SIG-M5 treated with dmso at 0.1 percent for 504 hours (cell line): ENCODE results near the gene ITPKB.

Experiments
- DNase-seq: peaks from one replicate; lab custom pipeline; 2025; ENCODE audit not compliant: unreplicated experiment; lab: John Stamatoyannopoulos, UW

The ITPKB gene

DNA sequence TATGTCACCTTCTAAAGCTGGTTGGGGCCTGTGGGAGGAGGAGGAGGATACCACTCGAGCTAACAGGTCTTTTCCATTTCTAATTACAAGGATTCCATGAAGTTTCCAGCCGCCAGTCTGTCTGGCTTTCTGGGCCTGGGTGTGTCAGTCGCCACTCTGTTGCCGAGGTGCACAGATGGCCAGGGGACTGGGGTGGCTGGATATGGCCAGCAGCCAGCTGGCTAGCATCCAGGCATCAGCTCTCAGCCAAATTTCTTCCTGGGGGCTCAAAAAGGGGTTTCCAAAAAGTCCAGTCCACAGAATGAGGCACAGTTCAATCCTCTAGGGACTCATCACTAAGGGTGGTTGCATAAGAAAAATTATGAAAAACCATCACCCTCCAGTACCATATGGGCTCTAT lies 32.4 kb downstream of the ITPKB start:
- DNase-seq = no peak

- DNase-seq = no peak
Measured at GRCh38 chr1:226704169-226704937, 34.7 kb downstream of the ITPKB start.

DNA sequence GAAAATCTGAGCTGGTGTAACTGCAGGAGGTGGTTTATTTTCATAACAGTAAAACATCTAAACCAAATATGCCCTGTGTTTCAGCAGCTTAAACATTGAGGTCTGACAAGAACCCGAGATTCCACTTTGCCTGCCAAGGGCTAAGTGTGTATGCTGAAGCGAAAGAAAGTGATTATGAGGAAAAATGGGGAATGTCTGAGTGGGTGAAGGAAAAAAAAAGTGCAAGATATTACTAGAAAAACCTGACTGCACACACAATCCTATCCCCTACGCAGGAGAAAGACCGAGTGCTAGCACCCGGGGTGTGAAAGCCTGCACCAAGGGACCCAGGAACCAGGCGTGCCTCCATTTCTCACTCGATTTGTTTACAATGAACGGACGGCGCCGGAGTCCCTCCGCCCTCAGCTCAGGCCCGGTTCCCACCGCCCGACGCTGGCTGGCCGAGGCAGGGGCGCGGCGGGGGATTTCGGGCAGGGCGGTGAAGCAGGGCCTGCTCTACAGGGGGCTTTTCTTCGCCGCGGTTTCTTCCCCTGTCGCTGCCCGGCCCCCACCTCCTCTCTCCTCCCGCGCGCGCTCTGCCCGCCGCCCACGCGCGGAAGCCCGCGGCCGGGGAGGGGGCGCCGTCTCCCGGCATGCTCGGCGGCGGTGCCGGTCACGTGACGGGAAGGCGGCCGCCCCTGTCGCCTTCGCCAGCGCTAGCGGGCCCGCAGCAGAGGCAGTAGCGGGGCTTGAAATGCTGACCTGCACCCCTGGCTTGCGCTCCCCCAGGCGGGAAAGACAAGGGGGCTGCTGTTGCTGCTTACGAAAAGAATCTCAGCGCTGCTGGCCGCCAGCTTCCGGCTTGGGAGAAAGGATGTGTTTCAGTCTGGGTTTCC lies 35.9 kb downstream of the ITPKB start:
- DNase-seq = peak; percentile 50

DNA sequence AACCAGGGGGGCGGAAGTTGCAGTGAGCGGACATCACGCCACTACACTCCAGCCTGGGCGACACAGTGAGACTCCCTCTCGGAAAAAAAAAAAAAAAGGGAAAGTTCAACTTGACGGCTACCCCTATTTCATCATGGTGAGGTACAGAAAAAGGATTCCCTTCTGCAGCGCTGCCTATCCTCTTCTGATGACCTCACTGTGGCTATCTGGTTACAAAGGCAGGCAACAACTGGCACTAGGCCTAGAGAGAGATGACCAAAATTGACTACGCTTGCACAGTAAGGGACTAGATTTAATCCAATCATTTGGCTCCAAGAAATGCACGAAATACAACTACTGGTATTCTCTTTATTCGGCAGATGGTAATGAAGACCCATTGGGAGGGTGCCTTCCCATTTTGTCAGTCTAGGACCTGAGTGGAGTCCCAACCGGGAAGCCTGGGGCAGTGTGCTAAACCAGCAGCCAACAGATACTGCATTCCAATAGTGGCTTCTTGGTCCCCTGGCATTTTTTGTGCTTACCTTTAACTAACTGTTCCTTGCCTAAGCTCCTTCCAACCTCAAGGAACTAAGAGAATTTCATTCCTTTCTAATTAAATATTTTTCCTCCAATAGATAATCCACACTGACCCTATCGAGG lies 36.6 kb downstream of the ITPKB start:
- DNase-seq = no peak

- DNase-seq = no peak
Measured at GRCh38 chr1:226700861-226701260, 38.2 kb downstream of the ITPKB start.

DNA sequence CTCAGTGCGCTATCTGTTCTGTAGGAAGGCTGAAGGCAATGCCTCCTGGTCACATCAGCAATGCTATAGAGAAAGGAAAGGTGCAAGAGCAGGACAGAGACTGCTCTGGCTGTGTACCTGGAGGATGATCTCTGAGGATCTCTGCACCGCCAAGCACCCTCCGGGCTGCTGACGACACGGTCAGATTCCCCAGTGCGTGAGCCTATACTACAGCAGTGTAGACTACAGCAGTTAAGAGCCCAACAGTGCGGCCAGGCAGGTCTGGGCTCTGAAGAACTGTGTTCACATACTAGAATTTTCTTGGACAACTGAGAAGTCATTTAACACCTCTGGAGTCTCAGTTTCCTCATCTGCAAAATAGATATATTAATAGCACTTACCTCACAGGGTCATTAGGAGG lies 39.9 kb downstream of the ITPKB start:
- no peak for DNase-seq

DNA sequence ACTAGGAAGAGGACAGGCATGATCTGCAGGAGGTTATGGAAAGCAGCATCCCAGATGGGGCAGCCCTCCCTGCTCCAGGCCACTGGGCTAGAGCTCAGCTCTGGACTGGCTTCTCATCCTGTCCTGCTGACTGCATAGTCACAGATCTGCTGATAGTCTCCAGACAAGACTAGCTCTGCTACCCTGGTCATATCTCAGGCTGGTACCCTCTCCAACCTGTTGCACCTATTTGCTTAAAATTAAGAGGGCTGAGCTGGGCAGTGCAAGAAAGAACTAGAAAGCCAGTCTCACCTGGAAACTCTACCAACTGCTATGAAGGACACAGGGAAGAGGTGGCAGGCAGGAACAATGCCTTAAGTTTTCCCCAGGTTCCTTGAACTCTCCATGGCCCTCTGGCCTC lies 40.4 kb downstream of the ITPKB start:
- DNase-seq = no peak

GRCh38 chr1:226697929-226698544 lies 41.0 kb downstream of the ITPKB start:
- no peak for DNase-seq

- no peak for DNase-seq
Measured at GRCh38 chr1:226697151-226697928, 41.7 kb downstream of the ITPKB start.

DNA sequence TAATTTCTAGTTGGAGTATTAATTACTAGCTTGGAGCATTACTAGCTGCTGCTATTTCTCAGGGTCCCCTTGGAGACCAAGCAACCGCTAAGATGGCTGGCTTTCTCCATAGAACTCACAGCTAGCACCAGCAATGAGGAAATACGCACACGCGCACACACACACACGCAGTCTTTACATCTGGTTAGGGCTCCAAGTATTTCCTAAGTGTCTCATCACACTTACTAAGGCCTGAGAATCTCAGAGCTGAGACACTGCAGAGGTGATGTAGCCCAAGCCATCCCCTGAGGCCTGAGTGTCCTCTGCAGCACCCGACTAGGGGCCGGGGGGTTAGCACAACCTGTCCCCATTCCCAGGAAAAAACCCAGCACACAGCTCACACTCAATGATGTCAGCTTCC lies 42.5 kb downstream of the ITPKB start:
- DNase-seq = no peak

DNA sequence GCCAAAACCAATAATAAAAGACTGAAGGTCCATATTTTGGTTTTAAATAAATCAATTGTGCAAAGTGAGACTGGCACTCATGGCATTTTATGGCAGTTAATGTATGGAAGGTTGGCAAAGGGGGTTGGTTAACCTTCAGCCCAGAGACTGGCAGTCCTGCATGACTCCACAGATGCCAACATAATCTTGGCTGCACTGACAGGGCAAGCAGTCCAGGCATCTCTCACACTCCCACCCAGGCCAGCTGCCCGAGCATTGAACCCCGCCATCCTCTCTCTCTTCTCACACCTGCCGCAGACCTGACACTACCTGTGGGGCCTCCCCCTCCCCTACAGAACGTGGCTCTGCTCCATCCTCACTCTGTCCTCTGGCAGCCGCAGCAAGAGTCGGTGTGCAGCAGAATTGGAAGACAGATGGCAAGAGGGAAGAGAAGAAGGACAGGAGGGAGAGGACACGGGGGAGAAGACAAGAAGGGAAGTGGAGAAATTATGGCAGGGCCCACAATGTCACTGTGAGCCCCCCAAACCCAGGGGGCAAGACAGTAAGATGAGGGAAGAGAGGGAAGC lies 43.7 kb downstream of the ITPKB start:
- no peak for DNase-seq

- no peak for DNase-seq
Measured at GRCh38 chr1:226692823-226693222, 46.3 kb downstream of the ITPKB start.

- no peak for DNase-seq
Measured at GRCh38 chr1:226692051-226692792, 46.9 kb downstream of the ITPKB start.

- no peak for DNase-seq
Measured at GRCh38 chr1:226691247-226691646, 47.8 kb downstream of the ITPKB start.

GRCh38 chr1:226690460-226690982 lies 48.6 kb downstream of the ITPKB start:
- no peak for DNase-seq

- DNase-seq = no peak
Measured at GRCh38 chr1:226688808-226689207, 50.3 kb downstream of the ITPKB start.

DNA sequence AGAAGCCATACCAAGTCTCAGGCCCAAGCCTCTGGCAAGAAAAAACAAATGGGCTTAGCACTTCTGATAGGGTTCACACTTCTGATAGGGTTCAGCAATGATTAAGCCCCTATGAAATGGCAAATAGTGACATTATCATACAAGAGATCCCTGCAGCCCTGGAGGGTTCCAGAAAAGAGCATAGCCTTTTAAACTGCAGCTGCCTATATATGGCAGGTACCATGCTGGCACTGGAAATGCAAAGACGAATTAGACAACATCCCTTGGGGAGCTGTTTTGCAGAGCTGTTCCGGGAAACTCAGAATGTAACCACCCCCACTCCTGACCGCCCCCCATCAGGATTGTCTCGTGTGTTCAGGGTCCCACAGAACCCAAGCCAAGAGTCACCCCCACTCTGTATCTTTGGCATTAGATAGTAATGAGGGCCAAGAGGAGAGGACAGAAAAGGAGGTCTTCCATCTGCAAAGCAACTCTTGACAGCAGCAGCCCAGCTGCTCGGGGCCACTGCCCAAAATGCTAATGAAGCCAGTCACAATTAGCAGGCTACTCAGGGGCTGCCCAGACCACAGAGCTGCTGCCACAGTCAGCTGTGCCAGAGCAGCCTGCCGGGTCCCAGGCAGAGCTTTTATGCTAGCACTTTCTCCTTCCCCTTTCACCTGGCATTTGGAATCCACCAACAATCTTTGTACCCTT lies 50.9 kb downstream of the ITPKB start:
- DNase-seq = no peak

DNA sequence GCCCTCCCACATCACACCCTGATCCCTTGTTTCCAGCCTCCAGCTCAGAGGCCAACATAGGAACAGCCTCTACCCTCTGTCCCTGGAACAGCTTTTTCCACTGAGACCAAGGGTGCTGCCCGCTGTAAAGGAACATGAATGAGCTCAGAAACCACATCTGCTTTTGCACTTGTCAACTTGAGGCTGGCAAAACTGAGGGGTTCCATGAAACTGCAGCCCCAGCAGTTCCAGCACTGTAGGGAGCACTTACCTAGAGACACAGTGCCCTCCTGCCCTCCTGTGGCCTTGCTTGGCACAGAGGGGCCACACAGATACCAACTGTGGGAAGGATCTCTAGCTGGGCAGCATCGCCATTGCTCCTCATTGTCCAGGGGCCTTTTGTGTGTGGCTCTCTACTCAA lies 51.7 kb downstream of the ITPKB start:
- DNase-seq = no peak
